ENCODE data around the gene TICRR.
A peak's percentile ranks its signal among the peaks of the same experiment; 100 is the strongest.

TICRR gene

DNA sequence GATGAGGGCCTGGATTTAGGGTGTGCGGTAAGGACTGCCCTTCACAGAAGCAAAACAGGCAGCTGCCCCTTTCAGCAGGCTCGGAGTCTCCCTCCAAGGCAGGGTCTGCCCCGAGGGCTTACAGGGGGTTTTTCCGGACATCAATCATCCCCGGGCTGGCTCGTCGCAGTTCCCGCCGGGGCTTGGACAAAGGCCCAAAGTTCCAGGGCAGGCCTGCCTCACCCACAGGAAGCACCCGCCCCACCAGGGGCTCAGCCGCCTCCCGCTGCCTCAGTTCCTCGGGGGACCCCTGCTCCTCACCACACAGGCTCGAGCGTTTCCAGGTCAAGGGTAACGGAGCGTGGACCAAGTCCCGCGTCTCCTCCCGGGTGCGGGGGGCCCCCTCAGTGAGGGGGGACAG is 53.0 kb downstream of the TICRR start:
- peaks cover 19% of the 10 kb centered on the region for H3K9me3 Mint-ChIP-seq
- intact Hi-C loops (cut with micrococcal nuclease): loop anchor here (5.0 kb wide), 1 partner anchor 131 kb away; the partner anchor contains the start of gene RHCG
- H3K4me1 Mint-ChIP-seq (ENCODE audit: low read depth): peaks cover 6% of the 10 kb centered on the region
- H3K36me3 Mint-ChIP-seq (ENCODE audit: low read depth): peaks cover 68% of the 10 kb centered on the region
- no peaks in the 10 kb centered on the region for H3K27me3 Mint-ChIP-seq
- H3K4me3 Mint-ChIP-seq: no peak overlapping the region
- peak overlapping the region; percentile 35 for H3K27ac Mint-ChIP-seq

- H3K4me3 Mint-ChIP-seq: no peak overlapping the region
- no peaks in the 10 kb centered on the region for H3K27me3 Mint-ChIP-seq
- H3K27ac Mint-ChIP-seq: peak overlapping the region; percentile 35
- intact Hi-C loops (cut with micrococcal nuclease): loop anchor here (5.0 kb wide), 1 partner anchor 132 kb away; the partner anchor contains the start of gene RHCG
- H3K36me3 Mint-ChIP-seq (ENCODE audit: low read depth): peaks cover 61% of the 10 kb centered on the region
- peaks cover 6% of the 10 kb centered on the region for H3K4me1 Mint-ChIP-seq (ENCODE audit: low read depth)
- H3K9me3 Mint-ChIP-seq: peaks cover 26% of the 10 kb centered on the region
These were observed 53.8 kb downstream of the TICRR start for GRCh38 chr15:89628806-89629715.

DNA sequence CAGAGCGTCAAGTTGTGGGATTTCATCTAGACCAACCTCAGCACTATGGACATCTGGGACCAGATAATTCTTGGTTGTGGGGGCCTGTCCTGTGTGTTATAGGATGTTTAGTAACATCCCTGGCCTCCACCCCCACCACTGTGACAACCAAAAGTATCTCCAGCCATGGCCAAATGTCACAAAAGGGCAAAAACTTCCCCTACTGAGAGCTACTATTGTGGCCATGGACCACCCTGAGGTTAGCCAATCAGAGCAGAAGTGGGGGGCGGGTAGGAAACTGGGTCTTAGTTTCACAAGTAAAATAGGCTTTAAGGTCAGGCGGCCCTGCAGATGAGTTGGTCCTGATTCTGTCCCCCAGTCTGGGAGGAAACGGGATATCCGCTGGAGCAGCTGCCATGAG is 54.6 kb downstream of the TICRR start:
- no peaks in the 10 kb centered on the region for H3K27me3 Mint-ChIP-seq
- H3K36me3 Mint-ChIP-seq (ENCODE audit: low read depth): peaks cover 54% of the 10 kb centered on the region
- H3K27ac Mint-ChIP-seq: no peak overlapping the region
- H3K4me1 Mint-ChIP-seq (ENCODE audit: low read depth): peaks cover 6% of the 10 kb centered on the region
- H3K4me3 Mint-ChIP-seq: no peak overlapping the region
- H3K9me3 Mint-ChIP-seq: peaks cover 31% of the 10 kb centered on the region
- intact Hi-C loops (cut with micrococcal nuclease): loop anchor here (5.0 kb wide), 1 partner anchor 133 kb away; the partner anchor contains the start of gene RHCG

DNA sequence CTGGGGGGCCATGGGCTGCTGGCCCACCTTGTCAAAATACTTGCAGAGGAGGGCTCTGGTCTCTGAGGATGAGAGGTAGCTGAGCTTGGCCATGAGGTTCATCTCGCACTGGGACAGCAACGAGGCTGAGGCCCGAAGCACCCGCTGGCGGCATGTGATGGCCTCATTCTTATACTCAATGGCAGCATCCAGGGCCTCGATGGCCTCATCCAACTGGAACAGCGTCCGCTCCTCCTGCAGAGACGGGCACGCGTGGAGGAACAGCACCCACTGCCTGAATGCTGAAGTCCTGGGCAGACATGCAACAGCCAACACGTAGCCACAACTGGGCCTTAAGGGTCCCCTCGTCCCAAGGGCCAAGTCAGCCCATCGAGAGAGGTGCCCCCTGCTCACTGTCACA is 55.0 kb downstream of the TICRR start:
- Mint-ChIP-seq H3K27ac (no peak overlapping the region), H3K27me3 (no peaks in the 10 kb centered on the region), H3K9me3 (peaks cover 35% of the 10 kb centered on the region)

GRCh38 chr15:89630974-89631901 is 56.0 kb downstream of the TICRR start:
- H3K4me1 Mint-ChIP-seq (ENCODE audit: low read depth): peaks cover 6% of the 10 kb centered on the region
- H3K4me3 Mint-ChIP-seq: no peak overlapping the region
- H3K36me3 Mint-ChIP-seq (ENCODE audit: low read depth): peaks cover 42% of the 10 kb centered on the region
- no peak overlapping the region for H3K27ac Mint-ChIP-seq
- intact Hi-C loops (cut with micrococcal nuclease): no loop called here
- H3K9me3 Mint-ChIP-seq: peaks cover 43% of the 10 kb centered on the region
- no peaks in the 10 kb centered on the region for H3K27me3 Mint-ChIP-seq

More for the DNA sequence above, 55.0 kb downstream of the TICRR start:
- Mint-ChIP-seq H3K4me1 (ENCODE audit: low read depth) (peaks cover 6% of the 10 kb centered on the region), H3K4me3 (no peak overlapping the region), H3K36me3 (ENCODE audit: low read depth) (peaks cover 52% of the 10 kb centered on the region)
- intact Hi-C loops (cut with micrococcal nuclease): no loop called here

DNA sequence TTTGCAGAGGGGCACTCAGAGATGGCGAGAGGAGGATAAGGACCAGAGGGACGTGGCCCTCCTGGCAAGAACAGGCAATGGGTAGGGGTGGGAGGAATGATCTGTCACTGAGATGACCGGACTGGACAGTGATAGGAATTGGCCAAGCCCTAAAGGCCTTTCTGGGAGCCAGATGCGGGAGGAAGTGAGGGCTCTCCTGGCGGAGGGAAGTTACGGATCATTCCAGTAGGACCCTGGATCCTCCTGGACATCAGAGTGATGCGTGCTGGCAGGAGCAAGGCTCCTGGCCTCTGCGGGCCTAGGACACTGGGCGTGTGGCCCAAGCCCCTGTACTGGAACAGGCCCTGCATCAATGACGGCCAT is 56.6 kb downstream of the TICRR start:
- no peak overlapping the region for H3K4me3 Mint-ChIP-seq
- H3K27ac Mint-ChIP-seq: no peak overlapping the region
- H3K4me1 Mint-ChIP-seq (ENCODE audit: low read depth): peaks cover 6% of the 10 kb centered on the region
- peaks cover 43% of the 10 kb centered on the region for H3K9me3 Mint-ChIP-seq
- no peaks in the 10 kb centered on the region for H3K27me3 Mint-ChIP-seq
- intact Hi-C loops (cut with micrococcal nuclease): no loop called here
- peaks cover 42% of the 10 kb centered on the region for H3K36me3 Mint-ChIP-seq (ENCODE audit: low read depth)

- intact Hi-C loops (cut with micrococcal nuclease): no loop called here
- Mint-ChIP-seq H3K27ac (no peak overlapping the region), H3K27me3 (no peaks in the 10 kb centered on the region), H3K9me3 (peaks cover 43% of the 10 kb centered on the region), H3K4me1 (ENCODE audit: low read depth) (peaks cover 6% of the 10 kb centered on the region), H3K4me3 (no peak overlapping the region), H3K36me3 (ENCODE audit: low read depth) (peaks cover 34% of the 10 kb centered on the region)
These were observed 57.5 kb downstream of the TICRR start for GRCh38 chr15:89632563-89633430.

DNA sequence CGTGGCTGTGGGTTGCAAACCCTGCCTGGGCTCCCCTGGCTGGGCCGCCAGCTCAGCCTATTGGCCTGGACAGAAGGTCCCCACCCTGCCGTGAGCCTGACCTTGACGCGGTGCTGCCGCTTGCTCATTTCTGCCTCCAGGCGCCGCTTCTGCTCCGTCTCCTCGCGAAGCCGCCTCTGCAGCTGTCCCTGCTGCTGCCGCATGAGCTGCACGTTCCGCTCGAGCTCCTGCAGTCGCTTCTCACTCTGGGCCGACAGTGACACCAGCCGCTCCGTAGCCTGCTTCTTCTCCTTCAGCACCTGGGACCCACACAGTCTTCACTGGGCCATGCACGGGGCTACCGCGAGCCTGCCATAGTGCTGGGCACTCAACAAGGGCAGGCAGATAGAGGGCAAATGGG is 58.3 kb downstream of the TICRR start:
- Mint-ChIP-seq H3K27ac (no peak overlapping the region), H3K36me3 (ENCODE audit: low read depth) (peaks cover 26% of the 10 kb centered on the region)

GRCh38 chr15:89640245-89640644 is 65.0 kb downstream of the TICRR start:
- intact Hi-C loops (cut with micrococcal nuclease): no loop called here
- H3K9me3 Mint-ChIP-seq: peaks cover 8% of the 10 kb centered on the region
- no peak overlapping the region for H3K27ac Mint-ChIP-seq
- no peaks in the 10 kb centered on the region for H3K27me3 Mint-ChIP-seq
- H3K36me3 Mint-ChIP-seq (ENCODE audit: low read depth): no peaks in the 10 kb centered on the region
- no peak overlapping the region for H3K4me3 Mint-ChIP-seq
- no peaks in the 10 kb centered on the region for H3K4me1 Mint-ChIP-seq (ENCODE audit: low read depth)

More for the DNA sequence above, 58.3 kb downstream of the TICRR start:
- Mint-ChIP-seq H3K27me3 (no peaks in the 10 kb centered on the region), H3K9me3 (peaks cover 43% of the 10 kb centered on the region), H3K4me1 (ENCODE audit: low read depth) (peaks cover 4% of the 10 kb centered on the region), H3K4me3 (no peak overlapping the region)
- intact Hi-C loops (cut with micrococcal nuclease): no loop called here

- H3K36me3 Mint-ChIP-seq (ENCODE audit: low read depth): no peaks in the 10 kb centered on the region
- intact Hi-C loops (cut with micrococcal nuclease): no loop called here
- no peak overlapping the region for H3K27ac Mint-ChIP-seq
- no peaks in the 10 kb centered on the region for H3K4me1 Mint-ChIP-seq (ENCODE audit: low read depth)
- no peaks in the 10 kb centered on the region for H3K27me3 Mint-ChIP-seq
- H3K4me3 Mint-ChIP-seq: no peak overlapping the region
- peaks cover under 1% of the 10 kb centered on the region for H3K9me3 Mint-ChIP-seq
These were observed 65.8 kb downstream of the TICRR start for GRCh38 chr15:89641053-89641452.

DNA sequence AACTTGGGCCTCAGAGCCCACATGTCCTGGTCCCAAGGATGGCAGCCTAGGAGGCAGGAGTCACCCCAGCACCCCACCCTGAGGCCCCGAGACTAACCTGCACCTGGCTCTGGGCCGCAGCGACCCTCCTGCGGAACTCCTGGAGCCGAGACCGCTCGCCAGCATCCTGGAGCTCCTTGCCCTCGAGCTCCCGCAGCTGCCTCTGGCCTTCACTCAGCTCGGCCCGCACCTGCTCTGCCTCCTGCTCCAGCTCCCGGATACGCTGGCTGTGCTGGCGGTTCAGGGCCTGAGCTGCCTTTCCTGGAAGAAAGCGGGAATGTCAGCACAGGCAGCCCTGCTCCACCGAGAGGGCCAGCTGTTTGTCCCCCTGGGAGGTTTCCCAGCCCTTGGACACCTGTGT is 66.8 kb downstream of the TICRR start:
- Mint-ChIP-seq H3K4me1 (ENCODE audit: low read depth) (peaks cover 2% of the 10 kb centered on the region), H3K27ac (no peak overlapping the region), H3K9me3 (no peaks in the 10 kb centered on the region), H3K4me3 (no peak overlapping the region), H3K36me3 (ENCODE audit: low read depth) (no peaks in the 10 kb centered on the region), H3K27me3 (peaks cover 3% of the 10 kb centered on the region)
- intact Hi-C loops (cut with micrococcal nuclease): no loop called here

- Mint-ChIP-seq H3K4me3 (no peak overlapping the region), H3K9me3 (no peaks in the 10 kb centered on the region), H3K27me3 (peaks cover 9% of the 10 kb centered on the region), H3K4me1 (ENCODE audit: low read depth) (peaks cover 5% of the 10 kb centered on the region), H3K36me3 (ENCODE audit: low read depth) (no peaks in the 10 kb centered on the region), H3K27ac (no peak overlapping the region)
- intact Hi-C loops (cut with micrococcal nuclease): loop anchor here (5.0 kb wide), 1 partner anchor 242 kb away; no protein-coding TSS in a partner anchor
These were observed 70.4 kb downstream of the TICRR start for GRCh38 chr15:89645680-89646079.

All from dendritic cell treated with granulocyte-macrophage colony-stimulating factor and Interleukin-4, amounts not matched to agents 40 ng/mL and 50 ng/mL, for 4 days (primary cell).